NCI-H1436 (cell line): ENCODE results near the gene VIL1.

ENCODE experiments used
- DNase-seq: peaks from one replicate; lab custom pipeline; 2025; lab: John Stamatoyannopoulos, UW

VIL1 gene

DNA sequence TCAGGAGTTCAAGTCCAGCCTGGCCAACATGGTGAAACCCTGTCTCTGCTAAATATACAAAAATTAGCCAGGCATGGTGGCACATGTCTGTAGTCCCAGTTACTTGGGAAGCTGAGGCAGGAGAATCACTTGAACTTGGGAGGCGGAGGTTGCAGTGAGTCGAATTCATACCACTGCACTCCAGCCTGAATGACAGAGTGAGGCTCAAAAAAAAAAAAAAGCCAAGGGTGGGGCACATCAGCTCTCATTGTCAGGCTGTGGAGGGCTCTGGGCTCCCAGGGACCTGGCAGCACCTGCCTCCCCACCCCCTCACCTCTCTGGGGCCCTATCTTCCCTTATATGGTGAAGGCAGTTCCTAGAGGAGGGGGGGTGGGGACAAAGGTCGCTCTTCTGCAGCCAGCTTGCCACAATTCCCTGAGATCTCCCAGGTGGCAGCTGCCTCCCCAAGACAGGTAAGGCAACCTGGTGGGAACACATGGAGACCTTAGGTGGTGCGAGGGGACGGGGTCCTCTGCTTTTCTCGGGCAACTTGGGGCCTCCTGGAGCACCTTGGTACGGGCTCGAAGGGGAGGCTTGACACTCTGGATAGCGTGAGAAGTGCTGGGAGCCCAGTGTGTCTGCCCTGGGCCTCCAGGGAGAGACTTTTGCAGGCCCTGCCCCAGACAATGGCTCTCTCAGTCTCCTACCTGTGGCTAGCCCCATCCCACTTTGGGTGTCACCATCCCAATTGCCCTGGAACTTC is at the start of gene VIL1:
VIL1 (plus strand) TSS at position 407 of the 742 bp plus-strand sequence. CDS start 4,656 bp downstream, outside the sequence.
- peak; percentile 78 for DNase-seq

DNA sequence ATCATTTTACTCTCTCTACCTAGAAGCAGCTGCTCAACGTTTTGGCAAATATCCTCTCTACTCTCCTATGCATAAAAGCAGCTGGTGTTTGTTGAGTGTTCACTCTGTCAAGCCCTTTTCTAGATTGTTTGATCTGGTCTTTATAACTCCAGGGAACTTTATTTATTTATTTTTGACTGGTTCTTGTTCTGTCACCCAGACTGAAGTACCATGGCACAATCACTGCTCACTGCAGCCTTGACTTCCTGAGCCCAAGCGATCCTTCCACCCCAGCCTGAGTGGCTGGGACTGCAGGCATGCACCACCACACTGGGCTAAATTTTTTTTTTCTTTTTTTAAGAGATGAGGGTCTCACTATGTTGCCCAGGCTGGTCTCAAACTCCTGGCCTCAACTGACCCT is 49.6 kb upstream of the VIL1 start:
- no peak for DNase-seq

DNA sequence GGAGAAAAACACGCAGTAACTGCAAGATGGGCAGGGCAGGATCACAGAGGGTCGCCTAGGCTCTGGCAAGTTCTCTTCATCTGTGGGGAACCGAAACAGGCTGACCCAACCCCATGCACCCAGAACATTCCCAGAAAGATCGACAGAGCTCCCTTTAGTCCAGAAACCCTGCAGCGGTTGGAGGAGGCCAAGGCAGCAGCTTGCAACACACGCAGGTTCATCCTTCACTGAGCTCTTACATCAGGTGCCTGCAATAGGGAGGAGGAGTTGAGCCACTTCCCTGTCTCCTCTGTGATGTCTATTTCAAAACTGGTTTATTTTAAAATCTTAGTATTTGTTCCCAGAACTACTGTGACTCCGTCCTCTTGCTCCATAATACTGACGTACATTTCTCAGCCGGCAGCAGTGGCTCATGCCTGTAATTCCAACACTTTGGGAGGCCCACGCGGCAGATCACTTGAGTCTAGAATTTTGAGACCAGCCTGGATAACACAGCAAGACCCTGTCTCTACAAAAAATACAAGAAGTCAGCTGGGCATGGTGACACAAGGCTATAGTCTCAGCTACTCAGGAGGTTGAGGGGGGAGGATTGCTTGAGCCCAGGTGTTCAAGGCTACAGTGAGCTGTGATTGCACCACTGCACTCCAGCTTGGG is 48.4 kb upstream of the VIL1 start:
- DNase-seq: no peak

DNA sequence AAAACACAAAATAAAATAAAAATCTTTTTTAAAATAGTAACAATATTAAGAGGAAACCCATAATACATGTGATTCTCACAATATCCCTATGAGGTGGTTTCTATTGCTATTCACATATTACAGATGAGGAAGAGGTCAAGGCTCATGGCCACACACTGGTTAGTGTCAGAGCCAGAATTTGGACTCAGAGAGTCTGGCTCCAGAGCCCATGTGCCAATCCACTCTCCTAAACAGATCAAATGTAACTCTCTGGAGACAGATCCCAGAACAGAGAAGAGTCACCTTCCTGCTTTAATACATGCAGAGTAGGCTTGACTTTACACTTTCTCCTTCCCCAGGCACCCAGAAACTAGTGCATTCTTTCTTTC is 47.0 kb upstream of the VIL1 start:
- DNase-seq: no peak

DNA sequence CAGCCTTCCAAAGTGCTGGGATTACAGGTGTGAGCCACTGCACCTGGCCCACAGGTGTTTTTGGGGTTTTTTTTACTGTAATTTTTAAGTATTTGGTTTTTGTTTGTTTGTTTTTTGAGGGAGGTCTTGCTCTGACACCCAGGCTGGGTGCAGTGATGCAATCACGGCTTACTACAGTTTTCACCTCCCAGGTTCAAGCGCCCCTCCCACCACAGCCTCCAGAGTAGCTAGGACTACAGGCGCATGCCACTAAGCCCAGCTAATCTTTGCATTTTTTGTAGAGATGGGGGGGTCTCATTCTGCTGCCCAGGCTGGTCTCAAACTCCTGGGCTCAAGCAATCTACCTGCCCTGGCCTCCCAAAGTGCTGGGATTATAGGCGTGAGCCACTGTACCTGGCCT is 44.1 kb upstream of the VIL1 start:
- DNase-seq: no peak

DNA sequence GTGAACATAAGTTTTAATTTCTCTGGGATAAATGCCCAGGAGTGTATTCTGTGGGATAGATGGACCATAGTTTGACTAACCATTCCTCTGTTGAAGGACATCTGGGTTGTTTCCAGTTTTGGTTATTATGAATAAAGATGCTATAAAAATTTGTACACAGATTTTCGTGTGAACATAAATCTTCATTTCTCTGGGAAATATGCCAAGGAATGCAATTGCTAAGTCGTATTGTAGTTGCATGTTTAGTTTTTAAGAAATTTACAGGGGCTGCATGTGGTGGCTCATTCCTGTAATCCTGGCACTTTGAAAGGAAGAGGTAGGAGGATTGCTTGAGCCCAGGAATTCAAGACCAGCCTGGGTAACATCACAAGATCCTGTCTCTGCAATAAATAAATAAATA is 43.7 kb upstream of the VIL1 start:
- DNase-seq: no peak

DNA sequence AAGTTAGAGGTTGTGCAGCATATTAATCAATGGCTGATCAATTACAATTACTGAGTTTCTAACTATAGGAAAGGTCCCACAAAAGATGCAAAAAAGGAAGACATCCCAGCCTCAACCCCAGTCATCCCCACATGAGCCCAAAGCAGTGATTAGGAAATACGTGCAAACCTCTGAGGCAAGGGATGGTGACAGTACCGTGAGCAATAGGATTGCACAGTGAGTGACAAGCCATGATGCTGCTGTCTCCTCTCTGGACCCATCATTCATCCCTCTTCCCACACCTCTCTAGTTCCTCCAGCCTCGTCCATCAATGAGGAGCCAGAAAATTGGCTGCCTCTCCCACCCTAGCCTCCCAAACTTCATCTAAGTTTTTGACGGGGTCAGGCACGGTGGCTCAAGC is 40.9 kb upstream of the VIL1 start:
- DNase-seq: no peak

DNA sequence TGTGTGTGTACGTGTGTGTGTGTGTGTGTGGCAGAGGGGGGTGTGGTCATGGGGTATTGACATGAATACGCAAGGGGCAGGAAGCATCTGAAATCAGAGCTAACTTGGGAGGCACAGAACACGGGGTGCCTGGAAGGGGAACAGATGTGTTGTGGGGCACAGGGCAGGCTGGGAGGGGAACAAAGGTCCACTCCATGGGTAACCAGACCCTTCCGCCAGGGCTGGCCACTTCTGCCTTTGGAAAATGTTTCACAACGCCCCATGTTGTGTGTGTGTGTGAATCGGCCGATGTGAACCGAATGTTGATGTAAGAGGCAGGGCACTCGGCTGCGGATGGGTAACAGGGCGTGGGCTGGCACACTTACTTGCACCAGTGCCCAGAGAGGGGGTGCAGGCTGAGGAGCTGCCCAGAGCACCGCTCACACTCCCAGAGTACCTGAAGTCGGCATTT is 37.0 kb upstream of the VIL1 start, which contains the start of gene SLC11A1:
SLC11A1 (plus strand) TSS at position 358 of the 451 bp plus-strand sequence. CDS start 96 bp downstream, outside the sequence.
- no peak for DNase-seq

DNA sequence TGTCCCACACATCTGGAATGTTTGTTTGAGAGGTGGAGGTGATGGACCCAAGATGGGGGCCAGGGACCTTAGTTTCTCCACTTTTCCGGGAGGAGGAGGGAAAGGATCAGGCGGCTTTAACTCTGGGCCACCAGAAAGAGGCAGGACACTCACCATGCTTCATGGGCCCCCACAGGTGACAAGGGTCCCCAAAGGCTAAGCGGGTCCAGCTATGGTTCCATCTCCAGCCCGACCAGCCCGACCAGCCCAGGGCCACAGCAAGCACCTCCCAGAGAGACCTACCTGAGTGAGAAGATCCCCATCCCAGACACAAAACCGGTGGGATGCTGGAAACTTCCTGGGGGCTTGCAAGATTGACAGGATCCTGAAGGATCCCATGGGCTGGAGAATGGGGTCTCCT is 36.1 kb upstream of the VIL1 start:
- no peak for DNase-seq

DNA sequence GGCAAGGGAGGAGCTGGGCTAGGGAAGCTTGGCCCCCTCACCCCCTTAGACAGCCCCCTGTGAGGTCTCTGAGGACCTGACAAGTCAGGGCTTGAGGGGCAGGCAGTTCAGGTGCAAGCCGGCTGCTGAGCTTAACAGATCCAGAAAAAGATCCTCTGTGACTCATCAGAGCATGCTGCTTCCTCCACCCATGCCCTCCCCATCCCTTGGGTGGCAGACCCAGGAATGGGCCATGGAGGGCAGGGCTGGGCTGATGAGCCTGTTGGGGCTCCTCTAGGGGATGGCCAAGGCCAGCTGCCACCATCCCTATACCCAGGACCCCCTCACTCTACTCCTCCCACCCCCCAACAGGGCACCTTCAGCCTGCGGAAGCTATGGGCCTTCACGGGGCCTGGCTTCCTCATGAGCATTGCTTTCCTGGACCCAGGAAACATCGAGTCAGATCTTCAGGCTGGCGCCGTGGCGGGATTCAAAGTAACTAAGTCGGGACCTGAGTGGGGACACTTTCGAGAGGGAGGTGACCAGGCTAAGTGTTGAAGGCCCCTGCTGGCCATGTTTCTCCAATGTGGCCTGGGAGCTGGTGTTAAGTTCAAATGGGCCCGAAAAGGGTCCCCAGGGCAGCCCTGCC is 34.9 kb upstream of the VIL1 start:
- no peak for DNase-seq

DNA sequence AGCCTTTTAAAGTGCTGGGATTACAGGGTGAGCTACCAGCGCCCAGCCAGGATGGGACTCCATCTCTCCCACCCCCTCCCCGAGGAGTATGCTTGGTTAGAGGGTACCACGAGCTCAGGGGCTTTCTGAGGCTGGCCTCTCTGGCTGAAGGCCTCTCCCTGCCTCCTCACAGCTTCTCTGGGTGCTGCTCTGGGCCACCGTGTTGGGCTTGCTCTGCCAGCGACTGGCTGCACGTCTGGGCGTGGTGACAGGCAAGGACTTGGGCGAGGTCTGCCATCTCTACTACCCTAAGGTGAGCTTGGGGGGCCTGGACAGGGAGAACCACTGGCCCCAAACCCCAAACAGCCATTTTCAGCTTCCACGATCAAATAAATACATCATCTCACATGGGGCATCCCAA is 33.9 kb upstream of the VIL1 start:
- no peak for DNase-seq

DNA sequence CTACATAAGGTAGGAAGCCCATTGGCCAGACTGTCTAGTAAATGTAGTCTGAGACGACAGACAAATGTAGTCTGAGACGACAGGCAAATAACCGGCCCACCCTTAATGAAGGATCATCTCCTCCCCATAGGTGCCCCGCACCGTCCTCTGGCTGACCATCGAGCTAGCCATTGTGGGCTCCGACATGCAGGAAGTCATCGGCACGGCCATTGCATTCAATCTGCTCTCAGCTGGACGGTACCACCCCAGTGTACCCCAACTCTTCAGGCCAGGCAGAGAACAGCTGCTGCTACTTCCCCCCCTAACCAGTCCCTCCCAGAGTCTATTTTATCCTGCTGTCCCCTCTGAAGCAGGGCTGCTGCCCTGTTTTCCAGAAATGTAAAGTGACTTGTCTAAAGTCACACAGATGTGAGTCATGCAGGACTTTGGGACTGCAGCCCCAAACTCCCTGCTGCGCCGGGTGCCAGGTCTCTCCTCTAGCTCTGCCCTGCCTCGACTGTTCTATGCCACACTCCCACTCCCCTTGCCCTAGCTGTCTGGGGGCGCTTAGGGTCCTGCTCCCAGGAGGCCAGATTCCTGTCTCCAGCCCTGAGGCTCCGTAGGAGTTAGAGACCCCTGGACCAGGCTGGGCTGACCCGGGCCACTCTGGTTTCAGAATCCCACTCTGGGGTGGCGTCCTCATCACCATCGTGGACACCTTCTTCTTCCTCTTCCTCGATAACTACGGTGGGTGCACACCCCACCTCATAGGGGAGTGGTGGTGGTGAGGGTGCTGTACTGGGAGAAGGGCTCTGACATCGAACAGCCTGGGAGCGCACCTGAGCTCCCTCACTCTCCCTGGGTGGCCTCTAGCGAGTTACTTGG is 32.2 kb upstream of the VIL1 start:
- DNase-seq: no peak

DNA sequence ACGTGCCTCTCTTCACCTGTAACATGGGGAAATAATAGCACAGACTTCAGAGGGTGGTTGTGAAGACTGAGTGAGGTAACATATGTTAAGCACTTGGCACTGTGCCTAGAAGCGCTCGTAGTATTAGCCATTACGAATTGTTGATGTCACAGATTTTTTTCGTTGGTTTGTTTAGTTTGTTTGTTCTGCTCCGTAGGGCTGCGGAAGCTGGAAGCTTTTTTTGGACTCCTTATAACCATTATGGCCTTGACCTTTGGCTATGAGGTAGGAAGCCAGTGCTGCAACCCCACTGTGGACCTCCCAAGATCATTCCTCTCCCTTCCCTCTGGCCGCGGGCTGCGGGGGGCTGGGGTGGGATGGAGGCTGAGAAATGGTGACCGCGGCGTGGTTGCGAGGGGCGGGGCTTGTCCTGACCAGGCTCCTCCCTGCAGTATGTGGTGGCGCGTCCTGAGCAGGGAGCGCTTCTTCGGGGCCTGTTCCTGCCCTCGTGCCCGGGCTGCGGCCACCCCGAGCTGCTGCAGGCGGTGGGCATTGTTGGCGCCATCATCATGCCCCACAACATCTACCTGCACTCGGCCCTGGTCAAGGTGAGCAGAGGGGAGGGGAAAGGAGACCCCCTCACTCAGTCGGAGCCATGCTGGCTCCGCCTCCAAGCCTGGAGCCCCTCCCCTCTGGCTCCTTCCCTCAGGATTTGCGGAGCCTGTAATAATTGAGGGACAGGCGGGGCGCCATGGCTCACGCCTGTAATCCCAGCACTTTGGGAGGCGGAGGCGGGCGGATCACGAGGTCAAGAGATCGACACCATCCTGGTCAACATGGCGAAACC is 31.3 kb upstream of the VIL1 start:
- DNase-seq: peak; percentile 69

DNA sequence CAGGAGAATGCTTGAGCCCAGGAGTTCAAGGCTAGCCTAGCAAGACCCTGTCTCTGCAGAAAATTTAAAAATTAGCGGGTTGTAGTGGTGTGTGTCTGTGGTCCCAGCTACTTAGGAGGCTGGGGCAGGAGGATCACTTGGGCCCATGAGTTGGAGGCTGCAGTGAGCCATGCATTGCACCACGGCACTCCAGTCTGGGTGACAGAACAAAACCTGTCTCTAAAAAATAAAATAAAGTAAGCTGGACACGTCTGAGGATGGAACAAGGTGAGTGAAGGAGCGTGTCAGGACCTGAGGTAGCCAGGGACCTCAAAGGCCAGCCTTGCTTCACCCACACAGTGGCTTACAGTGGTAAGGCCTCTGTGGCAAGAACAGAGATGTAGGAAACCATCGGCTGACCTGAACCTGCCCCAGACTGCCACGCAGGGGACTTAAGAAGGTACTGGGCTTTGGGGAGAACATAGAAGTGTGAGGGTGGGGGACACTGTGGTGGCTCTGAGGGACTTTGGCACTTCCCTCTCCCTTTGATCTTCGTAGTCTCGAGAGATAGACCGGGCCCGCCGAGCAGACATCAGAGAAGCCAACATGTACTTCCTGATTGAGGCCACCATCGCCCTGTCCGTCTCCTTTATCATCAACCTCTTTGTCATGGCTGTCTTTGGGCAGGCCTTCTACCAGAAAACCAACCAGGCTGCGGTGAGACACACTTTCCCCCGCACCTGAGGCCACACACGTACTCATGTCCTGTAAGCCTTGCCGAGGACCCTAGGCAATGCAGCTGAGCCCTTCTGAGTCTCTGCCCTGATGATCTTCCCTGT is 29.4 kb upstream of the VIL1 start:
- DNase-seq: no peak

DNA sequence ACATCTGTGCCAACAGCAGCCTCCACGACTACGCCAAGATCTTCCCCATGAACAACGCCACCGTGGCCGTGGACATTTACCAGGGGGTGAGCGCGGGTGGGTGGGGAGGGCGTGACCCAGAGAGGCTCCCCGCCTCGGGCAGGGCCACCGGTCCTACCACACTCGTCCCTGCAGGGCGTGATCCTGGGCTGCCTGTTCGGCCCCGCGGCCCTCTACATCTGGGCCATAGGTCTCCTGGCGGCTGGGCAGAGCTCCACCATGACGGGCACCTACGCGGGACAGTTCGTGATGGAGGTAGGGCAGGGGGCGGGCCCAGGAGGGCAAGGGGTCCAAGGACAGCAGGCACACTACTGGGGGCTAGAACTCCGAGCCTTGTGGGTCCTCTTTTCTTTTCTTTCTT is 27.7 kb upstream of the VIL1 start:
- no peak for DNase-seq

DNA sequence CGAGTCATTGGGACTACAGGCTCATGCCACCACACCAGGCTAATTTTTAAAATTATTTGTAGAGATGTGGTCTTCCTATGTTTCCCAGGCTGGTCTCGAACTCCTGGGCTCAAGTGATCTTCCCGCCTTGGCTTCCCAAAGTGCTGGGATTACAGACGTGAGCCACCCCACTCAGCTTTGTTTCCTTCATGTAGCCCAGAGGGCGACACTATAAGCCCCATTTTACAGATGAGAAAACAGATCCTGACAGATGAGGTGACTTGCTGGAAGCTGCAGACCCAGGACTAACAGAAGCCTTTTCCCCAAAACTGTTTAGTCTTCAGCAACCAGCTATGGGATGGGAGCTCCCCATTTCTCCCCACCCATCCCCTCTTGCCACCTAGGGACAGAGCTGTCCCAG is 26.5 kb upstream of the VIL1 start:
- no peak for DNase-seq

DNA sequence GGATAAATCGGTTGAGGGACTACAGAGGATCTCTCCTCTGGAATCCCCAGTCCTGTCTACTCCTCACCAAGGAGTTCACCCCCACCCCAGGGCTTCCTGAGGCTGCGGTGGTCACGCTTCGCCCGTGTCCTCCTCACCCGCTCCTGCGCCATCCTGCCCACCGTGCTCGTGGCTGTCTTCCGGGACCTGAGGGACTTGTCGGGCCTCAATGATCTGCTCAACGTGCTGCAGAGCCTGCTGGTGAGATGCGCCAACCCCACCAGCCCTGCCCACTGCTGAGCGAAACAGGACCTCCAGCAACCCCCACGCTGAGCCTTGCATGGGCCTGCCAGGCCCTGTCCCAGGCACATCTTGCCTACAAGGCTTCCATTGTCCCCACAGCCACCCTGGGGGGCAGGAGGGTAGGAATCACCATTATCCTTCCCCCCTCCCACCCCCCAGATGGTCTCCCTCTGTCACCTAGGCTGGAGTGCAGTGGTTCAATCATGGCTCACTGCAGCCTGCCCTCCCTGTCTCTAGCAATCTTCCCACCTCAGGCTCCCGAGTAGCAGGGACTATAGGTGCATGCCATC is 25.9 kb upstream of the VIL1 start:
- DNase-seq: no peak

DNA sequence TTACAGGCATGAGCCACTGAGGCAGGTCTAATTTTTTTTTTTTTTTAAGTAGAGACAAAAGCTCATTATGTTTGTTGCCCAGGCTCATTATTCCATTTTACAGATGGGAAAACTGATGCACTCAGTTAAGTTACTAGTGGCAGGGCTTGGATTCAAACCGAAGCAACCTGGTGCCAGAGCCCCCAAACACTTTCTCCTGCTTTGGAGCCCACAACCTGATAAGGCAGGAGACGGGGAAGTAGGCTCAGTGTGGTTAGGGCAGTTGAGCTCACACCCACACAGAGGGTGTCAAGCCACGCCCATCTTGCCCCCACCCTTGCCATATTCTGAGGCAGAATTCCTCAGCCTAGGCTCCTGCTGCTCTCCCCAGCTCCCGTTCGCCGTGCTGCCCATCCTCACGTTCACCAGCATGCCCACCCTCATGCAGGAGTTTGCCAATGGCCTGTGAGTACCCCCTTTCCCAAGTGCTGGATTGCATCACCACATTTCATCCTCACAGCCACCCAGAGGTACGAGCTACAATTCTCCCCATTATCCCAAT is 25.1 kb upstream of the VIL1 start:
- DNase-seq: no peak

DNA sequence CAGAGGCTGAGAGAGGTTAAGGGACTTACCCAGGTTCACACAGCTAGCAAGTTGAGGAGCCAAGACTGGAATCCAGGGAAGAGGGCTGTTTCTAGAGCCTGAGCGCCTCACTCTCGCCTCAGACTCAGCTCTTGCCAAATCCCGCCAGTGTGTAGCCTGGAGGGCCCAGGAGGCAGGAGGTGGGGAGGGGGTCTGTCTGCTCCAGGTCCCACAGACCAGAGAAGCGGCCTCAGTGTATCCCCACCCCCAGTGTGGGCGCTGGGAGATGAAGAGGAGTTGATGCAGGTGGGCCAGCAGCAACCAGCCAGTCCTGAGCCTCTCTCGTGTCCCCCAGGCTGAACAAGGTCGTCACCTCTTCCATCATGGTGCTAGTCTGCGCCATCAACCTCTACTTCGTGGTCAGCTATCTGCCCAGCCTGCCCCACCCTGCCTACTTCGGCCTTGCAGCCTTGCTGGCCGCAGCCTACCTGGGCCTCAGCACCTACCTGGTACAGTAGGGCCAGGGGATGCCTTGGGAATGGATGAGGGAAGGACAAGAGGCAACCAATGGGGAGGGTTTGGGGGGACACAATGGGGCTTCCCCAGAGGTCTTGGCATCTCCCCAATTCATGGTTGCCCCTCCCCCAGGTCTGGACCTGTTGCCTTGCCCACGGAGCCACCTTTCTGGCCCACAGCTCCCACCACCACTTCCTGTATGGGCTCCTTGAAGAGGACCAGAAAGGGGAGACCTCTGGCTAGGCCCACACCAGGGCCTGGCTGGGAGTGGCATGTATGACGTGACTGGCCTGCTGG is 24.4 kb upstream of the VIL1 start:
- no peak for DNase-seq
